BJ (cell line): ENCODE results near the gene PHLDA3. TPM values are rescaled to one million over a fixed set of nuclear protein-coding genes. Genes with fewer than 3 reads are reported as not detected.

Source experiments
- CTCF ChIA-PET: fragments of 350-600 bp; formaldehyde crosslinking; extraction: SDS; loops from one replicate; lab custom pipeline; 2021; ENCODE audit warnings: antibody characterized with exemption, inconsistent platforms; lab: Yijun Ruan, JAX
- POLR2A ChIA-PET: fragments of 300-600 bp; sonication (Branson Sonifier 250); formaldehyde crosslinking; extraction: SDS; loops from one replicate; lab custom pipeline; 2021; ENCODE audit warnings: antibody characterized with exemption; lab: Charles Lee
- DNase-seq: peaks from one replicate; pipeline ENCODE4 v3.0.0-alpha.2; 2011; ENCODE audit warnings: low read depth
- H3K27me3 ChIP-seq: 2 replicates; pipeline ENCODE4 v1.6.0; 2011; ENCODE audit warnings: low read length; ENCODE audit not compliant: control insufficient read depth, insufficient read depth
- H3K36me3 ChIP-seq: 2 replicates; pipeline ENCODE4 v1.5.1; 2011; ENCODE audit warnings: low read length; ENCODE audit not compliant: control insufficient read depth, insufficient read depth
- H3K4me3 ChIP-seq: 2 replicates; pipeline ENCODE4 v1.5.1; 2011; ENCODE audit warnings: low read depth, mild to moderate bottlenecking, control low read depth, low read length
- polyA plus RNA-seq: library from polyadenylated mRNA; depleted of rRNA; stranded (reverse); fragments of >200 nt; gene quantifications from 2 replicates; pipeline ENCODE4 v1.2.3, GENCODE V29; 2011
- TF ChIP-seq, protein P1 (sequence below): IDR thresholded peaks from 2 replicates; pipeline ENCODE4 v1.5.1; 2011; ENCODE audit warnings: low read depth, mild to moderate bottlenecking, control low read depth, inconsistent platforms, low read length, moderate library complexity; ENCODE audit not compliant: insufficient read depth

Gene PHLDA3
- polyA plus RNA-seq, 1 experiment, result 130 TPM

DNA sequence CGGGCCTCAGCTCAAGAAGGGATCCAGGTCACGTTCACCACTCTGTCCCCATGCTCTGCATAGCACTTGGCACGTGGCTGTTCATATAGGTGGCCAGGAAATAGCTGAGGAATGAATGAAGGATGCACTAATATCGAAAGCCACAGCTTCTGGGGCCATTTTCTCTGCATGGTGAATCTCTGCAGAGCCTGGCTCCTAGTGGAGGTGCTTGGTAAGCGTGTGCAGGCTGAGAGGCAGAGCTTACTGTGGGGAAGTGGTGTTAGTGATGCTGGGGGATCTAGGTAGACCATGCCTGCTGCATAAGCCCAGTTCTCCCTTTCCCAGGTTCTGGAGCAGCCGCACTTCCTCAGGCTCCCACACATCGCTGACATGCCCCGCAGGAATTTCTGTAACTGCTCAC is 29.6 kb upstream of the PHLDA3 start:
- ChIA-PET CTCF (interaction anchor here (1.4 to 27.3 kb wide), 4 partner anchors 13 to 19 kb away, joined by 3 to 650 read pairs (median 6); no protein-coding TSS in a partner anchor), POLR2A (no interaction called here)
- TF ChIP-seq, protein P1, sequence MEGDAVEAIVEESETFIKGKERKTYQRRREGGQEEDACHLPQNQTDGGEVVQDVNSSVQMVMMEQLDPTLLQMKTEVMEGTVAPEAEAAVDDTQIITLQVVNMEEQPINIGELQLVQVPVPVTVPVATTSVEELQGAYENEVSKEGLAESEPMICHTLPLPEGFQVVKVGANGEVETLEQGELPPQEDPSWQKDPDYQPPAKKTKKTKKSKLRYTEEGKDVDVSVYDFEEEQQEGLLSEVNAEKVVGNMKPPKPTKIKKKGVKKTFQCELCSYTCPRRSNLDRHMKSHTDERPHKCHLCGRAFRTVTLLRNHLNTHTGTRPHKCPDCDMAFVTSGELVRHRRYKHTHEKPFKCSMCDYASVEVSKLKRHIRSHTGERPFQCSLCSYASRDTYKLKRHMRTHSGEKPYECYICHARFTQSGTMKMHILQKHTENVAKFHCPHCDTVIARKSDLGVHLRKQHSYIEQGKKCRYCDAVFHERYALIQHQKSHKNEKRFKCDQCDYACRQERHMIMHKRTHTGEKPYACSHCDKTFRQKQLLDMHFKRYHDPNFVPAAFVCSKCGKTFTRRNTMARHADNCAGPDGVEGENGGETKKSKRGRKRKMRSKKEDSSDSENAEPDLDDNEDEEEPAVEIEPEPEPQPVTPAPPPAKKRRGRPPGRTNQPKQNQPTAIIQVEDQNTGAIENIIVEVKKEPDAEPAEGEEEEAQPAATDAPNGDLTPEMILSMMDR, result no peak
- H3K36me3 ChIP-seq, result peaks cover 10% of the 10 kb centered on the region
- no peak overlapping the region for H3K4me3 ChIP-seq
- no peaks in the 10 kb centered on the region for H3K27me3 ChIP-seq
- DNase-seq, result no peak

- ChIA-PET POLR2A (no interaction called here), CTCF (interaction anchor here (1.7 to 27.3 kb wide), 3 partner anchors 13 to 15 kb away, joined by 6 to 650 read pairs (median 6); no protein-coding TSS in a partner anchor)
- H3K36me3 ChIP-seq, result peaks cover 11% of the 10 kb centered on the region
Observed at GRCh38 chr1:201497935-201498509, 29.0 kb upstream of the PHLDA3 start.

GRCh38 chr1:201496296-201496690 is 27.3 kb upstream of the PHLDA3 start:
- TF ChIP-seq, protein P1, result no peak
- Histone ChIP-seq H3K27me3 (no peaks in the 10 kb centered on the region), H3K4me3 (no peak overlapping the region), H3K36me3 (peaks cover 16% of the 10 kb centered on the region)
- CTCF ChIA-PET, result interaction anchor here (0.6 to 27.3 kb wide), 4 partner anchors 10 to 20 kb away, joined by 3 to 650 read pairs (median 24); no protein-coding TSS in a partner anchor
- no peak for DNase-seq
- POLR2A ChIA-PET, result interaction anchor here (0.8 kb wide), 1 partner anchor 27 kb away, joined by 3 read pairs; the partner anchor contains the start of gene PHLDA3

More at GRCh38 chr1:201497935-201498509, 29.0 kb upstream of the PHLDA3 start:
- no peak for DNase-seq
- TF ChIP-seq, protein P1, result no peak
- no peak overlapping the region for H3K4me3 ChIP-seq
- H3K27me3 ChIP-seq, result no peaks in the 10 kb centered on the region

GRCh38 chr1:201495551-201496295 is 26.7 kb upstream of the PHLDA3 start:
- no peak for DNase-seq
- H3K36me3 ChIP-seq, result peaks cover 16% of the 10 kb centered on the region
- no peak overlapping the region for H3K4me3 ChIP-seq
- no peaks in the 10 kb centered on the region for H3K27me3 ChIP-seq
- ChIA-PET POLR2A (interaction anchor here (0.8 kb wide), 1 partner anchor 27 kb away, joined by 3 read pairs; the partner anchor contains the start of gene PHLDA3), CTCF (interaction anchor here (0.6 to 27.3 kb wide), 5 partner anchors 7 to 21 kb away, joined by 3 to 650 read pairs (median 9); no protein-coding TSS in a partner anchor)
- TF ChIP-seq, protein P1, result no peak
